GM12891 (cell line): Measurements from ENCODE around the gene GMDS.
"Not testable (repeated sequence)": the region's sequence is repeated elsewhere in the genome, so short reads cannot be mapped to it uniquely, and the experiment has no call there.

ENCODE experiments used
- POLR2A ChIP-seq: IDR thresholded peaks from 2 replicates; pipeline ENCODE4 v1.6.1; 2011; ENCODE audit warnings: low read depth, low read length, control low read depth
- POLR2AphosphoS5 ChIP-seq: IDR thresholded peaks from 2 replicates; pipeline ENCODE4 v1.6.1; 2011; ENCODE audit warnings: low read depth, low read length, control low read depth
- SPI1 ChIP-seq: IDR thresholded peaks from 2 replicates; pipeline ENCODE4 v1.6.1; 2011; ENCODE audit warnings: low read depth, low read length, control low read depth
- TAF1 ChIP-seq: IDR thresholded peaks from 2 replicates; pipeline ENCODE4 v1.6.1; 2011; ENCODE audit warnings: low read depth, low read length, control low read depth

GRCh38 chr6:1691828-1692227, 553.6 kb downstream of the GMDS start:
- not testable (repeated sequence) for TF ChIP-seq POLR2A, POLR2AphosphoS5, SPI1, TAF1
